ENCODE results near the gene TRAP1. TPM values are rescaled to one million over a fixed set of nuclear protein-coding genes. Genes with fewer than 3 reads are reported as not detected.

The TRAP1 gene
- total RNA-seq, 1 experiment from 2014 or later, result 416 TPM

- TF ChIP-seq EZH2phosphoT487 (IDR thresholded peaks at IDR 0.05; ENCODE audit: borderline replicate concordance) (no peak), ZBTB33 (IDR thresholded peaks at IDR 0.05; ENCODE audit: extremely low read depth, insufficient replicate concordance, low read length) (no peak), YY1 (IDR thresholded peaks at IDR 0.05; ENCODE audit: extremely low read depth, insufficient replicate concordance, low read depth, low read length) (no peak), POLR2AphosphoS5 (IDR thresholded peaks at IDR 0.05; ENCODE audit: low read depth, low read length) (no peak), SRF (IDR thresholded peaks at IDR 0.05; ENCODE audit: low read depth) (no peak), EGR1 (IDR thresholded peaks at IDR 0.05; ENCODE audit: low read depth) (no peak), SP1 (IDR thresholded peaks at IDR 0.05; ENCODE audit: low read depth) (no peak), ZFX (IDR thresholded peaks at IDR 0.05) (no peak), FOSL1 (IDR thresholded peaks at IDR 0.05; ENCODE audit: low read depth) (no peak), JUND (IDR thresholded peaks at IDR 0.05) (no peak), ELF1 (IDR thresholded peaks at IDR 0.05; ENCODE audit: borderline replicate concordance, low read depth) (no peak), CEBPB (IDR thresholded peaks at IDR 0.05; ENCODE audit: low read depth) (no peak), TCF7L2 (IDR thresholded peaks at IDR 0.05; ENCODE audit: borderline replicate concordance, extremely low read depth, insufficient read depth, insufficient read length) (no peak), CBX3 (IDR thresholded peaks at IDR 0.05; ENCODE audit: low read depth) (no peak), SIN3A (IDR thresholded peaks at IDR 0.05; ENCODE audit: low read depth) (no peak), ZNF274 (IDR thresholded peaks at IDR 0.05; ENCODE audit: low read depth, low read length) (no peak), RAD21 (IDR thresholded peaks at IDR 0.05; ENCODE audit: low read depth) (no peak)
- TF ChIP-seq, protein P1, sequence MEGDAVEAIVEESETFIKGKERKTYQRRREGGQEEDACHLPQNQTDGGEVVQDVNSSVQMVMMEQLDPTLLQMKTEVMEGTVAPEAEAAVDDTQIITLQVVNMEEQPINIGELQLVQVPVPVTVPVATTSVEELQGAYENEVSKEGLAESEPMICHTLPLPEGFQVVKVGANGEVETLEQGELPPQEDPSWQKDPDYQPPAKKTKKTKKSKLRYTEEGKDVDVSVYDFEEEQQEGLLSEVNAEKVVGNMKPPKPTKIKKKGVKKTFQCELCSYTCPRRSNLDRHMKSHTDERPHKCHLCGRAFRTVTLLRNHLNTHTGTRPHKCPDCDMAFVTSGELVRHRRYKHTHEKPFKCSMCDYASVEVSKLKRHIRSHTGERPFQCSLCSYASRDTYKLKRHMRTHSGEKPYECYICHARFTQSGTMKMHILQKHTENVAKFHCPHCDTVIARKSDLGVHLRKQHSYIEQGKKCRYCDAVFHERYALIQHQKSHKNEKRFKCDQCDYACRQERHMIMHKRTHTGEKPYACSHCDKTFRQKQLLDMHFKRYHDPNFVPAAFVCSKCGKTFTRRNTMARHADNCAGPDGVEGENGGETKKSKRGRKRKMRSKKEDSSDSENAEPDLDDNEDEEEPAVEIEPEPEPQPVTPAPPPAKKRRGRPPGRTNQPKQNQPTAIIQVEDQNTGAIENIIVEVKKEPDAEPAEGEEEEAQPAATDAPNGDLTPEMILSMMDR (IDR thresholded peaks at IDR 0.05 in 2 of 3, conservative IDR thresholded peaks at IDR 0.05 in 1 of 3; ENCODE audit: borderline replicate concordance in 1 of 3, insufficient read depth in 1 of 3, low read depth in 2 of 3, low read length in 2 of 3), result no peak
- TF ChIP-seq, protein P2, sequence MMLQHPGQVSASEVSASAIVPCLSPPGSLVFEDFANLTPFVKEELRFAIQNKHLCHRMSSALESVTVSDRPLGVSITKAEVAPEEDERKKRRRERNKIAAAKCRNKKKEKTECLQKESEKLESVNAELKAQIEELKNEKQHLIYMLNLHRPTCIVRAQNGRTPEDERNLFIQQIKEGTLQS (IDR thresholded peaks at IDR 0.05), result no peak
- TF ChIP-seq, protein P3, sequence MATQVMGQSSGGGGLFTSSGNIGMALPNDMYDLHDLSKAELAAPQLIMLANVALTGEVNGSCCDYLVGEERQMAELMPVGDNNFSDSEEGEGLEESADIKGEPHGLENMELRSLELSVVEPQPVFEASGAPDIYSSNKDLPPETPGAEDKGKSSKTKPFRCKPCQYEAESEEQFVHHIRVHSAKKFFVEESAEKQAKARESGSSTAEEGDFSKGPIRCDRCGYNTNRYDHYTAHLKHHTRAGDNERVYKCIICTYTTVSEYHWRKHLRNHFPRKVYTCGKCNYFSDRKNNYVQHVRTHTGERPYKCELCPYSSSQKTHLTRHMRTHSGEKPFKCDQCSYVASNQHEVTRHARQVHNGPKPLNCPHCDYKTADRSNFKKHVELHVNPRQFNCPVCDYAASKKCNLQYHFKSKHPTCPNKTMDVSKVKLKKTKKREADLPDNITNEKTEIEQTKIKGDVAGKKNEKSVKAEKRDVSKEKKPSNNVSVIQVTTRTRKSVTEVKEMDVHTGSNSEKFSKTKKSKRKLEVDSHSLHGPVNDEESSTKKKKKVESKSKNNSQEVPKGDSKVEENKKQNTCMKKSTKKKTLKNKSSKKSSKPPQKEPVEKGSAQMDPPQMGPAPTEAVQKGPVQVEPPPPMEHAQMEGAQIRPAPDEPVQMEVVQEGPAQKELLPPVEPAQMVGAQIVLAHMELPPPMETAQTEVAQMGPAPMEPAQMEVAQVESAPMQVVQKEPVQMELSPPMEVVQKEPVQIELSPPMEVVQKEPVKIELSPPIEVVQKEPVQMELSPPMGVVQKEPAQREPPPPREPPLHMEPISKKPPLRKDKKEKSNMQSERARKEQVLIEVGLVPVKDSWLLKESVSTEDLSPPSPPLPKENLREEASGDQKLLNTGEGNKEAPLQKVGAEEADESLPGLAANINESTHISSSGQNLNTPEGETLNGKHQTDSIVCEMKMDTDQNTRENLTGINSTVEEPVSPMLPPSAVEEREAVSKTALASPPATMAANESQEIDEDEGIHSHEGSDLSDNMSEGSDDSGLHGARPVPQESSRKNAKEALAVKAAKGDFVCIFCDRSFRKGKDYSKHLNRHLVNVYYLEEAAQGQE (IDR thresholded peaks at IDR 0.05; ENCODE audit: low read depth), result no peak
- H3K4me2 ChIP-seq (ENCODE audit: low read length), result no peak overlapping the region
- ChIA-PET CTCF (no interaction called here), RAD21 (ENCODE audit: low non-redundant PET in 1 of 2, low total read pairs in 2 of 2, uncharacterized antibody in 2 of 2, unreplicated experiment in 2 of 2) (no interaction called here), POLR2A (no interaction called here)
- H3K27me3 ChIP-seq (ENCODE audit: insufficient read depth, low read length), result no peaks in the 10 kb centered on the region
- DNase-seq (ENCODE audit: low read depth, low spot score), result no peak
- peaks cover 50 to 71% of the 10 kb centered on the region in 2 experiments for H3K36me3 ChIP-seq (ENCODE audit: control insufficient read depth in 1 of 2, insufficient read depth in 2 of 2, low read length in 2 of 2)
- H3K9me3 ChIP-seq (ENCODE audit: control insufficient read depth in 1 of 2, insufficient read depth in 1 of 2, low read depth in 1 of 2, low read length in 2 of 2), result no peaks in the 10 kb centered on the region
- H3K4me1 ChIP-seq (ENCODE audit: control insufficient read depth in 1 of 2, insufficient read depth in 2 of 2, low read length in 2 of 2), result peaks cover 4 to 12% of the 10 kb centered on the region in 2 experiments; a peak in 1 of 4 replicates
- intact Hi-C loops (cut with micrococcal nuclease), result no loop called here
- H2AFZ ChIP-seq (ENCODE audit: low read depth, low read length, poor library complexity, severe bottlenecking), result no peak overlapping the region
- no peak overlapping the region for H3K9ac ChIP-seq (ENCODE audit: low read length)
- no peaks in the 10 kb centered on the region for H4K20me1 ChIP-seq (ENCODE audit: insufficient read depth)
- H3K4me3 ChIP-seq (replicated peaks in 1 of 2; ENCODE audit: low read depth in 1 of 2, low read length in 2 of 2), result no peak overlapping the region
- ATAC-seq, result no peak
- no peak overlapping the region for H3K27ac ChIP-seq (ENCODE audit: low read depth, low read length)
- H3K79me2 ChIP-seq (ENCODE audit: insufficient read depth, low read length), result no peaks in the 10 kb centered on the region; the same call in 1 of the 2 replicates
- BruUV-seq (replicated peaks), result no TSS peak
- H3K9me2 ChIP-seq (ENCODE audit: insufficient read depth), result no peaks in the 10 kb centered on the region
Observed at GRCh38 chr16:3661922-3662321, 55.4 kb downstream of the TRAP1 start.
